Esophagus squamous epithelium (tissue), 5 donors: ENCODE data around the gene BTBD2. TPM values are rescaled to one million over a fixed set of nuclear protein-coding genes. Genes with fewer than 3 reads are reported as not detected.

ENCODE experiments used
- DNase-seq: peaks from one replicate; lab custom pipeline; 2025; lab: John Stamatoyannopoulos, UW
- H3K27ac ChIP-seq, 4 donors: fragments of 200-600 bp; sonication (generic); one replicate each; pipeline ENCODE4 v1.5.1; 2016 to 2019; ENCODE audit warnings: mild to moderate bottlenecking in 1 of 4
- H3K27me3 ChIP-seq, 4 donors: fragments of 200-600 bp; sonication (generic); 1 replicate in 3 of 4; 2 replicates in 1 of 4; pipeline versions ENCODE4 v1.5.1 to v1.6.0; 2017 to 2021; ENCODE audit warnings: antibody characterized with exemption in 1 of 4
- H3K36me3 ChIP-seq, 3 donors: fragments of 200-600 bp; sonication (generic); one replicate each; pipeline ENCODE4 v1.5.1; 2016 to 2019
- H3K4me1 ChIP-seq, 3 donors: fragments of 200-600 bp; sonication (generic); one replicate each; pipeline ENCODE4 v1.5.1; 2017 to 2019
- H3K4me3 ChIP-seq, 4 donors: fragments of 200-600 bp; sonication (generic); 1 replicate in 3 of 4; 2 replicates in 1 of 4; pipeline ENCODE4 v1.5.1; 2016 to 2019; ENCODE audit warnings: mild to moderate bottlenecking in 2 of 4, moderate library complexity in 1 of 4
- H3K9me3 ChIP-seq, 3 donors: fragments of 200-600 bp; sonication (generic); one replicate each; pipeline ENCODE4 v1.5.1; 2016 to 2019
- CTCF ChIP-seq, 6 experiments: fragments of 450-650 bp in 4 of 6; fragments of 200-600 bp in 2 of 6; sonication (generic) in 2 of 6; IDR thresholded peaks; one replicate each; pipeline ENCODE4 v1.5.1; 2016 to 2019; ENCODE audit warnings: antibody characterized with exemption in 6 of 6, mild to moderate bottlenecking in 4 of 6, moderate library complexity in 4 of 6
- POLR2A ChIP-seq, 4 donors: fragments of 450-650 bp; IDR thresholded peaks; one replicate each; pipeline ENCODE4 v1.6.1; 2017; ENCODE audit warnings: antibody characterized with exemption in 4 of 4, mild to moderate bottlenecking in 4 of 4, moderate library complexity in 3 of 4
- WGBS, 2 donors: methylation state at CpG; one replicate each; pipeline ENCODE4 v1.1.5; 2018; 5-methylcytosine and 5-hydroxymethylcytosine counted together
- intact Hi-C: fragments of 100-400 bp; cut with DNase I; formaldehyde crosslinking; loops from one replicate; pipeline ENCODE4 v1.15.0; 2022
- total RNA-seq, 4 donors: library from RNA; depleted of rRNA; stranded (reverse); fragments of >200 nt; gene quantifications; one replicate each; pipeline ENCODE4 v1.1.0, GENCODE V29; 2016
- donor health status: DM: yes; HTN: yes; CAD: no.

Gene BTBD2
- total RNA-seq, 4 donors from 2014 or later = 42.3 to 79.0 (median 63.8) TPM

- Histone ChIP-seq H3K4me1 (no peaks in the 10 kb centered on the region), H3K27ac (no peak overlapping the region), H3K27me3 (no peaks in the 10 kb centered on the region), H3K4me3 (no peak overlapping the region), H3K9me3 (no peaks in the 10 kb centered on the region), H3K36me3 (peaks cover 50 to 100% (median 52%) of the 10 kb centered on the region in 3 donors)
- intact Hi-C loops = no loop called here
- WGBS, 2 donors = 79 to 80% methylated on average over 6 to 12 of the region's 42 CpGs
- DNase-seq = no peak
- TF ChIP-seq CTCF (IDR thresholded peaks at IDR 0.05) = no peak
- TF ChIP-seq POLR2A (IDR thresholded peaks at IDR 0.05) = no peak
Observed at GRCh38 chr19:1987197-1988187, 28.0 kb downstream of the BTBD2 start.

GRCh38 chr19:1986357-1987162, 29.0 kb downstream of the BTBD2 start:
- 88 to 92% methylated on average over 13 to 20 of the region's 42 CpGs for WGBS, 2 donors
- no peak for TF ChIP-seq POLR2A (IDR thresholded peaks at IDR 0.05)
- no peak for TF ChIP-seq CTCF (IDR thresholded peaks at IDR 0.05)
- Histone ChIP-seq H3K4me1 (no peaks in the 10 kb centered on the region), H3K27ac (no peak overlapping the region), H3K36me3 (peaks cover 50 to 100% (median 52%) of the 10 kb centered on the region in 3 donors), H3K4me3 (no peak overlapping the region), H3K9me3 (no peaks in the 10 kb centered on the region), H3K27me3 (no peaks in the 10 kb centered on the region)
- DNase-seq = no peak
- intact Hi-C loops = no loop called here

GRCh38 chr19:1985588-1986356, 29.7 kb downstream of the BTBD2 start:
- WGBS, 2 donors = 36 to 93% methylated on average over 5 to 9 of the region's 44 CpGs

GRCh38 chr19:1984357-1984756, 31.2 kb downstream of the BTBD2 start:
- Histone ChIP-seq H3K9me3 (no peaks in the 10 kb centered on the region), H3K27me3 (no peaks in the 10 kb centered on the region), H3K27ac (no peak overlapping the region), H3K4me1 (no peaks in the 10 kb centered on the region), H3K4me3 (no peak overlapping the region), H3K36me3 (peaks cover 51 to 100% (median 54%) of the 10 kb centered on the region in 3 donors)
- DNase-seq = no peak
- no peak for TF ChIP-seq CTCF (IDR thresholded peaks at IDR 0.05)
- TF ChIP-seq POLR2A (IDR thresholded peaks at IDR 0.05) = no peak
- 91 to 92% methylated on average over 9 to 10 of the region's 10 CpGs for WGBS, 2 donors
- intact Hi-C loops = no loop called here

More at GRCh38 chr19:1985588-1986356, 29.7 kb downstream of the BTBD2 start:
- H3K4me1 ChIP-seq = no peaks in the 10 kb centered on the region
- no peaks in the 10 kb centered on the region for H3K9me3 ChIP-seq
- no peak overlapping the region for H3K27ac ChIP-seq
- no peak for TF ChIP-seq CTCF (IDR thresholded peaks at IDR 0.05)
- TF ChIP-seq POLR2A (IDR thresholded peaks at IDR 0.05) = no peak
- DNase-seq = no peak
- no peak overlapping the region for H3K4me3 ChIP-seq
- H3K36me3 ChIP-seq = peaks cover 51 to 100% (median 54%) of the 10 kb centered on the region in 3 donors
- H3K27me3 ChIP-seq = no peaks in the 10 kb centered on the region
- intact Hi-C loops = no loop called here
